Endometrial microvascular endothelial cells (primary cell): Measurements from ENCODE around the gene CUEDC1. TPM values are rescaled to one million over a fixed set of nuclear protein-coding genes. Genes with fewer than 3 reads are reported as not detected.

ENCODE experiments used
- in situ Hi-C: cut with HindIII; loops from 2 replicates; pipeline ENCODE4 v1.10.0; 2017; ENCODE audit warnings: low sequenced_read_pairs, low pct_unique_long_range_greater_than_20kb; ENCODE audit errors: inconsistent ontology term
- total RNA-seq: library from RNA; depleted of rRNA; stranded (reverse); fragments of >200 nt; gene quantifications from one replicate; pipeline ENCODE4 v1.2.3, GENCODE V29; 2015; ENCODE audit errors: inconsistent ontology term

Gene CUEDC1
- total RNA-seq, 1 donor from 2014 or later, result 11.3 TPM

DNA sequence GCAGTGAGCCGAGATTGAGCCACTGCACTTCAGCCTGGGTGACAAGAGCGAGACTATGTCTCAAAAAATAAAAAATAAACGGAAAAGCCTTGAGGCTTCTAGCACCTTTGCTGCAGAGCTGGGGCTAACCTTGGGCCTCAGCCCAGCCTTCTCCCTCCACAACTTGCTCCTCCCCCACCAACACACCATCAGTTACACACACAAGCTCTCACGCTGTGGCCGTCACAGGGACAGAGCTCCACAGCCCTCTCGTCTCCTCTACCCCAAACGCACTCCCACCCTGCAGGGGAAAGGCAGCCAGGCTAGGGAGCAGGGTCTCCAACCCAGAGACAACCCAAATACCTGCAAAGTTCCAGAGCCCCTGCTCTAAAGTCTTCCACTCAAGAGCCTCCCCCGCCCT lies 83.3 kb downstream of the CUEDC1 start:
- in situ Hi-C loops, result no loop called here

DNA sequence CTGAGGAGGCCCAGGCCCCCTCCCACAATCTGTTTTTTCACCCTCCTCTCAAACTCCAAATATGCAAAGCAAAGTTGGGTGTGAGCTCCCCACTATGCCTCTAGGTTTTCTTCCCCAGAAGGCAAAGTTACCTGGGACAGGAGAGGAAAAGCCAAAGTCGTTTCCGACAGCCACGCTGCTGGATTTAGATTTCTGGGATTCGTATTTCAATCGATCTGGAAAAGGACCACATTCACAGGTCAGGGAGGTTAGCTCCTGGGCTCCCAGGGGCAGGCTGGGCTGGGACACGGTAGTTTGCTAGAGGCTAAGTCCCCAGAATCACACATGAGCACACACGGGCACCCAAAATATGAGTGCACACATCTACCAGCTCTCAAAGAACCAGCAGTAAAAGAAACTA lies 84.1 kb downstream of the CUEDC1 start:
- in situ Hi-C loops, result no loop called here

DNA sequence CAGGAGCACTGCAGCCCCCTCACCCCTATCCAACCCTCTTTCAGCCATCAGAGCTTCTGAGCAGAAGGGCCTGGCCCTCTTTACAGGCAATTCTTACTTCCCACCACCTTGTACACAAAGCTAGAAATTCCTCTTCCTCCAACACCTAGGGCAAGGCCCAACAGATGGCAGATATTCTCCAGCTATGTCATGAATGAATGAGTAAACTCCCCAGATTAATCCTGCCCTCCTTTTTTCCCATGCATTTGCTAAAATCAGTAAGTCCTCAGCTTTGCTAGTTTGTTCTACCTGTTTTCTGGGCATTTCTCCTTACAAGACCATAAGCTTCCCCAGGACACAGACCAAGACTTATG lies 85.0 kb downstream of the CUEDC1 start:
- in situ Hi-C loops, result no loop called here

DNA sequence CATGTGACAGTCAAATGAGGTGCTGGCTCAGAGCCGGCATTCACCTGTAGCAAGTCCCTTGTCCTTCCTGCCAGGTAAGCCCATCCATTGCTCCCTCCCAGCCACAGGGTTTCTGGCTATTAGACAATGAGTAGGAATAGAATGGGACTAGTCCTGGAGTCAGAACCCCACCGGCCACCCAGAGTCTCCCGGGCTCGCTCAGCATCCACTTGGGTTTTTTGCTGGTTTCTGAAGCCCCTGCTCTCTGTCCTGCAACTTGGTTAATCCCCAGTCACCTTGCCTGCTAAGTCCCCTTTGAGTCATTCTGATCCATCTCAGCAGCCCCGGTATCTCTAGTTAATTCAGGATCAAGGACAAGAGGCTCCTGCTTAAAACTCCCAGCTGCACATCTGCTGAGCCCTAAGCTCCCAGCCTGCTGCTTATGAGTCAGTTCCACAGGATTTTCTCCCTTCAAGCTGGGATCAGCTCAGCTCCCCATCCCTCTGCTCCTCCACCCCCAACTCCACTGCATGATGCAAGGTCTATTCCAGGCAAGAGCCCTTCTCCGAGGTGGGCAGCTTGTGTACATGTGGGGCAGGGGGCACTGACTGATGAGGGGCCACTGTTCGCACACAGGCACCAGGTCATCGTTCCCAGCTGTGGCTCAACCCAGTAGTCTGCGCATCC lies 85.5 kb downstream of the CUEDC1 start:
- in situ Hi-C loops, result no loop called here

DNA sequence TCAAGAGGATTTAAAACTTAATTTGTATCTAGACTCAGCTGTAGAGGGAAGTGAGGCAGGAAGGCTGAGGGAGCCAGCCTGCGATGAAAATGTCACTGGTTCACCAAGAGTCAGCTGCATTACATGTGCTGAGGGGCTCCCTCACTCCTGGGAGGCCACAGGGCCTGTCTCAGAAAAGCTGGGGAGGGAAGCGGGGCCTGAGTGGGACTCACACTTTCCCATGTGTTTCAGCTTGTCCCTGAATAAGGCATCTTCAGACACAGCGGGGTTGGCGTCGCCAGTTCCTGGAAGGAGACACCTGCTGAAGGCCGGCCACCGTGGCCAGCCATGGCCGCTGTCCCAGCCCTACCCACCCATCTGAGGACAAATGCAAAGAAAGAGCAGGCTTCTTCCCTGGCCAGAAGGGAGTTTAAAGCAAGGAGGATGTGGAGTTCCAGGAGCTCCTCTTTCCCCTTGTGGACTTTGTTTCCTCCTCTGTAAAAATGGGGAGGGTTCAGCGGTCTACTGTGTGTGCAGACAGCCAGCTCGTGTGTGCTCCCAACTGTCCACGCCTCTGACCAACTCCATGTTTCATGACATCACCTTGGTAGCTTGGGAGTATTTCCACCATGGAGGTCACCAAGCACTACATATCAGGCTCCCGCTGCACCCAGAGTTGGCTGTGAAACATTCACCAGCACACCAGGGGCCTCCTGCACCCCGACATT lies 86.1 kb downstream of the CUEDC1 start:
- in situ Hi-C loops, result no loop called here

DNA sequence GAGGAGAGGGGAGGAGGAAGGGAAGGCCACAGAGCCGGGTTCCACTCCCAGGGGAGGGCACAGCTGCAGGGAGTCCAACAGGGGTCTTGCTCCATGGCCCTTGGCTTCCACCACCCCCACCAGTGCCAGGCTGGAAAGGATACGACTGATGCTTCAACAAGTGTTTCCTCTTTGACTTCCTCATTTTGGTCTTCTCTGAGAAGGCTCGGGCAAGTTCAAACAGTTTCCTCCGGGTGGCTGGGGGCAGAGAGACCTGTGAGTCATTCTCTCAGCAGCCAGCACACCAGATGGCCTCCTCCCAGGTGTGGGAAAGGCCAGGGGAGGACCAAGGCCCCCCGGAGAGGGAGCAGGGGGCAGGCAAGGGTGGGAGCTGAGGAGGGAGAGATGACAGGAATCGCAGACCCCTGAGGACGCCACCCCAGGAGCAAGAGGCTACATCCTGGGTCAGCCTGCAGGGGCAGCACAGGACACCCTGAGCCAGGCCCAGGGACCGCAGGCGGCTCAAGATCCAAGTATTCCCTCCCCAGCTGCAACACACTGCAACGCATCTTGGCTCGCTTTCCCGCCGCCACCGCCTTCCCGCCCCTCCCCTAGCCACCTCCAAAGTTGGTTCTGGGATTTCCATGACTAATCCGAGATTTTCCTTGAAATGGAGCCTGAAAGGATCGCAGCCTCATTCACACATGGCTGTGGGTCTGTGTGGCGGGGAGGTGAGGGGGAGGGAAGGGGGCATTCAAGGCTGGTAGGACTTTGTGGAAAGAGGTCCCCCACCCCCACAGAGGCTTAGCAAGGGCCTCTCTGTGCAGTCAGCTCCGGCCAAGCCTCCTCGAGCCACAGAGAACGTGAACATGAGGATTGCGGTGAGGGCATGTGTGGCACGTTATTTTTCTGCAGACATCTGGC lies 87.0 kb downstream of the CUEDC1 start:
- in situ Hi-C loops, result no loop called here

DNA sequence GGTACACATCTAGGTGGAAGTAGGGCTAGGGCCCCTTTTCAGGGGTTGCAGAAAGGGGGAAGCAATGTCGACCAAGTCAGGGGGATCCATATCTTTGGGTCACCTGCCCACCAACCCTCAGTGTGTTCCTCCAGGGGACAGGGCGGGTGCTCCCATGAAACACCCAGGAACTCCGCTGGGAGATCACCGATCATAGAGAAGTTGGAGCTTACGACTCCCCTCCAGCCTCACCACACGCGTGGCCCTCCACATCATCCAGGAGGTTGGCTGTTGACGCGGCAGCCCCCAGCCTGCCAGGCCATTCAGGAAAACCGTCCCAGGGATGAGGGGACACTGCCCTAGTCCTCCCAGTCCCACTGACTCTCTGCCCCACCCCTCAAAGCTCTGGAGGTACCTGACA lies 88.1 kb downstream of the CUEDC1 start:
- in situ Hi-C loops, result no loop called here

DNA sequence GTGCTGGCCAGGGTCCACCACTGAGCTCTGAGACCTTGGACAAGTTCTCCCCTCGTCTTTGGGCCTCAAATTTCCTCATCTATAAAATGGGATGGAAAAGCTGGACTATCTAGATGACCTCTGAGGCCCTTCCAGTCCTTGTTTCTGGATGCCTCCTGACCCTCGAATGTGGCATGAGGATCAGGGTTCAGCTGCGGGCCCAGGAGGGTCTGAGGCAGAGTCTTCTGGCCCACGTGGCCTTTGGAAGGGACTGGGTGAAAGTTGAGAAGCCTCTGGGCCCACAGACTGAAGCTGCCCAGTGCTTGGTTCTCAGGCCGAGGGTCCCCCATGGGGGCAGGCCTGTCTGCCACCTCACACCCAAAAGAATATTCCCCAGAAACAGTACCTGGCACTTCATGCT lies 88.5 kb downstream of the CUEDC1 start:
- in situ Hi-C loops, result no loop called here

DNA sequence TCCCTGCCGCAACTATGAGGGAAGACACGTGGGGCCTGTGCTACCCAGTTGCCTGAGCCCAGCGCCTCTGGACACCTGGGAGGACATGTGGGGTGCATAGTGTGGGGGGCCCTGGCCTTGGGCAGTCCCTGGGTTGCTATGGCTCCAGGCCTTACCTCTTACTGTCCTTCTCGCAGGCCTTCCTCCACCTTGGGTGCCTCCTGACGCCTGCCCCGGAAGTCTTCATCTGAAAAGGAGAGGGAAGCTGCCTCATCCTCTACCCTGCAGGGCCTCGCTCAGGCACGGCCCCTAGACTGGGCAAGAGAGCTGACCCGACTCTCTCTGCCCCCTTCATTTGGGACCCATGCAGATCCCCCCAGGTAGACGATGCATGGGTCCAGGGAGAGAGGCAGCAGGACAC lies 88.9 kb downstream of the CUEDC1 start:
- in situ Hi-C loops, result no loop called here

DNA sequence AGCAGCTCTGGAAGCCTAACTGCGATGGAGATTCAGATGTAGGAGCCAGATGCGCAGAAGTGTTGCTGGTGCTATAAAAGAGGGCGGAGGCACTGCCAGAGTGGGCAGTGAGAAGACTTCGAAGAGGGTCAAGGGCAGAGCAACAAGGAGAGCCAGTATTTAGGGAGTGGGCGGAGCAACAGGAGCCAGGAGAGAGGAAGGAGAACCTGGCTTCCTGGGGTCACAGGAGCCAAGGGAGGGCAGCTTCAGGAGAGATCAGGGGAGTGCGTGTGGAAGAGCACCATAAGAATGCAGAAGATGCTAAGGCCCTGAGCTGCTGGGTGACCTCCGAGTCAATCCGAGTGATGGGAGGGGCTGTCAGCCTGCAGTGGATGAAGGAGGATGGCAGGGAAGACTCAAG lies 90.9 kb downstream of the CUEDC1 start:
- in situ Hi-C loops, result no loop called here

DNA sequence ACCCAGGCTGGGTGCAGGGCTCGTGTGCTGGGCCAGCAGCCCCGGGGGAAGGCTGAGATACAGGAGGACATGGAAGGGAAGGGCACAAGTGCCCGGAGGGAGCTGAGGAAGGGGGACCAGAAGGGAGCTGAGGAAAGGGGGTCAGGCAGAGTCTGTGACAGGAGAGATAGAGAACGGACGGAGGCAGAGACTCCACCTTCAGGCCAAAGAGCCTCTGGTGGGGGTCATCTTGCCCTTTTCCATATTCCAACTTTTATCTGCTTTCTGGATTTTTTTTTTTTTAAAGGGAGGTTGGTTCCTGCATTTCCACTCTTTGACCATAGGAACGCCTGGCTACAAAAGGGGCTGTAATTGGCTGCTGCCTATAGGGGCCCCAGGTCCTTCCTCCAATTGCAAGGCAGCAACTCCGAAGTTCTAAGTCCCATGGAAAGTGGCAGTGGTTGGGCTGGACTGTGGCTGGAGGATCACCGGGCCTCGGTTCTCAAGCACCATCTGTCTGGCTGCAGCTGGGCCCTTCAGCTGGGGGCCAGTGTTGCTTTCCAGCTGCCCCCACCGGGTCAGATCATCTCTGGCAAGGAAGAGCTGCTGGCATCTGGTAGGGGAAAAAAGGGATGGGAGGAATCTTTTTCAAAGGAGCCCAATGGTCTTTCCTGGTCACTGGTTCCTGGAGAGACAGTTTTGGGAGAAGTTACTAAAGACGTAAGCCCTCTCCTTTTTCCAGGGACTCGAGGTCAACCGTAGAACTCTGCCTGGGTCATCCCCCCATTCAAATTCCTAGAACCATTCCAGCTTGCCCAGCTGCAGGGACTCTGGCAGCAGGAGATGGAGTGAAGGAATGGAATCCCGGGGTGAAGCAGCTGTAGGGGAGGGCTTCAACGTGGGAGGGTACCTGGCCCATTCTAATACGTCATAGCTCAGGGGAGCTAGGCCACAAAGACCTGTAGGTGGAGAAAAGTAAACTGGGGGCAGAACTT lies 92.2 kb downstream of the CUEDC1 start:
- in situ Hi-C loops, result no loop called here

DNA sequence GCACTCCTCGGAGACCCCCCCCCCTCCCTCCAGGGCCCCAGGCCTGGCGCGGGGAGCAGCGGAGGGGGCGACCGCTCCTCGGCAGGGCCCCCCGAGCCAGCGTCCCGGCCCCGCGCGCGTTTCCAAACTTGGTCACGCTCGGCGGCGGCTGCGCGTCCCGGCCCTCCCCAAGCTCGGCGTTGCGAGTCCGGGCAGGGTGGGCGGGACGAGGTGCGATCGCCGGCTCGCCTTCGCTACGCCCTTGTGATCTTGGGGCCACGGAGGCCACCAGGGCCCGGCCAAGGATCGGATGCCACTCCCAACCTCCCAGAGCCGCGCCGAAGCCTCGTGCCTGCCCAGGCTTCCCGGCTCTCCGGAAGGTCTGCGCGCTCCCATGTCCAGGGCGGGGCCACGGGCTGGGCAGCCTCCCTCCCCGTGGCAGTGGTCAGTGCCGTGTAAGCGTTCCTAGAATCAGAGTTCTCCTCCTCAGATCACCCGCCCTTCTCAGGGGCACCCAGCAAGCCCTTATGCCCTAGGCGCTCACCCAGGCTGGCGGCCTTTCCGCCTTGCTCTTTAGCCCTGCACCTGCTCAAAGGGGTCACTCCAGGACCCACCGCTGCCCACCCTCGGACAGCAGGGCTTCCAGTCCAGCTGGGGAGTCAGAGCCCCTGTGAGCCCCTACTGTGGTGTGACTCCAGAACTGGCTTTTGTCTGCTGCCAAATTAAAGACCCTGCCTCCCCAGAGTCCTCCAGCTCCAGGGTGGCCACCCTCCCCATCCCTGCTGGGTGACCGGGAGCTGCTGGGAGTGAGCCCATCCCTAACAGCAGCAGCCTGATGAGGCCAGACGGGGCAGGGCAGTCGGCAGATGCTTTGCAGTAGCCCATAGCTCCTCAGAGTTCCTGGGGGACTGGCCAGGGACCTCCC lies 93.2 kb downstream of the CUEDC1 start:
- in situ Hi-C loops, result no loop called here

DNA sequence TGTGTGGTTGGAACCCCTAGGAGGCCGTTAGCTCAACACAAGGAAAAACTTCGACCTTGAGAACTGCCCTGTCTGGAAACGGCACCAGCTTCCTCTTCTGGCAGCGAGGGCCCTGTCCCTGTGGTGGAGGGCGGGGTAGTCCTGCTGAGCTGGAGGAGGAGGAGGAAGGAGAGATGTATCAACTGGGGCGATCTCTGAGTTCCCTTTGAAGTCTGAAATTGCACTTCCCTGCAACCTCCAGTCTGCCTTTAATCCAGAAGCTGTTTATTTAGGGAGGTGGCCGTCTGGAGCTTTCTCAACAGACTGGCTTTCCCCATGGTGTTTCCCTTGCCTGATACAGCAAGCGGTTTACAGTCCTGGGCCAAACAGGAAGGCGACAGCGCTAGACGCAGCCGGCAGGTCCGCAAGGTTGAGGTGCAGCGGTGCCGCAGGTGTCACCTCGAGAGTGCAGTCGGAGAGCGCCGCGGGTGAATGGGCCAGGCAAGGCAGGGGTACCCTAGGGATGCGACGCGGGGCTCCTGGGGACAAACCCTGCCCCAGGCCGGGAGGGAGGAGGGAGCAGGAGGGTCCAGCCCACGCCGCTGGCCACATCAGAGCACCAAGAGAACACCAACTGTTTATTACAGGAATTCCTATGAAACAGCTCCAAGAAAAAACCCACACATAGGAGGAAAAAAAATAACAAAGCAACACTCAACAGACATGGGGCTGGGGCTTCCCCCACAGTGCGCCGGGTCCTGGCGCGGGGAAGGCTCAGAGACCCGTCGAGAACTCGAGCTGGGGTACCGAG lies 94.0 kb downstream of the CUEDC1 start:
- in situ Hi-C loops, result no loop called here

DNA sequence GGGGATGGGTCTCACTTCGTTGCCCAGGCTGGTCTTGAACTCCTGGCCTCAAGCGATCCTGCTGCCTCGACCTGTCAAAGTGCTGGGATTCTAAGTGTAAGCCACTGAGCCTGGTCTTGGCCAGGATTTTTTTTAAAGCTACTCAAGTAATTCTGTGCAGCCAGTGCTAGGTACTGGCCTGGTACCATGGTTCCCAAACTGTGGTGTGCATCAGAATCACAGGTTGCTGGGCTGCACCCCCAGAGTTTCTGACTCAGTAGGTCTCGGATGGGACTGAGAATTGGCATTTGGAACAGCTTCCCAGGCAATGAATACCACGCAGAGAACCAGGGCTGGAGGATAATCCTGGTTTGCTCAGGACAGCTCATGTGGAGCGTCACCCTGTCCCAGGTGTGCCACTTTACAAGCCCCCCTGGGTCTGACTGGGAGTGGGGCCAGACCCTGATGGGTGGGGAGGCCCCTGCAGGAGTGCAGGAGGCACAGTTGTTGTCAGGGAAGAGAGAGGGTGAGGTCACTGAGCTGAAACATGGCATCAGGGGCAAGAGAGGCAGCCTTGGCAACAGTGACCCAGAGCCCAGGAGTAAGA lies 94.7 kb downstream of the CUEDC1 start:
- in situ Hi-C loops, result no loop called here

DNA sequence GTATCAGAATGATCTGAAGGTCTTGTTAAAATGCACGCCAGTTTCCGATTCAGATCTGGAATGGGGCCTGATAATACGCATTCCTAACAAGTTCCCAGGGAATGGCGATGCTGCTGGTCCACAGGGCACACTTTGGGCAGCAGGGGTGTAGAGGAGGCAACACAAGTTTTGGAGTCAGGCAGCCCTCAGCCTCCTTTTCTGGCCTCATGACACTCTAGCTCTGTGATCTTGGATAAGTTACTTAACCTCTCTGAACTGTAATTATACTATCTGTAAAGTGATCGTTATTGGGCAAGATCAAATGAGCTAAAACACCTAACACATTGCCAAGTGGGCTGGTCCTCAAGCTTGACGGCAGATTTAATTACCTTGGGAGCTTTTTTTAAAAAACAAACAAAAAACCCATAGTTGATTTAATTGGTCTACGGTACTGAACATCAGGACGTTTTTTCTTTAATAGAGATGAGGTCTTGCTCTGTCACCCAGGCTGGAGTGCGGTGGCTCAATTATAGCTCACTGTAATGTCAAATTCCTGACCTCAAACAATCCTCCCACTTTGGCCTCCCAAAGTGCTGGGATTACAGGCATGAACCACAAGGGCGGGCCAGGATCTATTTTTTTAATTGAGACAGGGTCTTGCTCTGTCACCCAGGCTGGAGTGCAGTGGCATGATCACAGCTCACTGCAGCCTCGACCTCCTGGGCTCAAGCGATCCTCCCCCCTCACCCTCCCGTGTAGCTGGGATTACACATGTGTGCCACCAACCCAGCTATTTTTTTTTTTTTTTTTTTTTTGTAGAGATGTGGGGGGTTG lies 95.4 kb downstream of the CUEDC1 start:
- in situ Hi-C loops, result loop anchor here (5.0 kb wide), 1 partner anchor 132 kb away; no protein-coding TSS in a partner anchor

DNA sequence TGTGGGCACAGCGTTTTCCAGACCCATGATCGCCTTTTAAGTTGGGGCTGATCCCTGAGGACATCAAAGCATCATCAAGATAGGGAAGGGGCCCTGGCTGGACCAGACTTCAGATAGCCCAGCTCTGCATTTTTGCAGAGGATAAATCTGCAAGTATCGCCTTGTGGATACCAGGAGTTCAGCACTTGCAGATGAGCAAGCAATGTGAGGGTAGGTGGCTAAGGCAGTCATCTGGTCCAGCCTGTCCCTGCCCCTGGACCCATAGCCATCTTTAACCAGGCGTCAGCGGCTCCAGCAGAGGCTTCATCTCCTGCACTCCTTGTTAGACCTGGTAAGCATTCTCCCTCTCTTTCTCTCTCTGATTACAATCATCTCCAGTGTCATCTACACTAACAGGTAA lies 96.4 kb downstream of the CUEDC1 start:
- in situ Hi-C loops, result loop anchor here (5.0 kb wide), 1 partner anchor 133 kb away; no protein-coding TSS in a partner anchor
